Skeletal muscle tissue (tissue), 4 donors: ENCODE measurements around the gene PRUNE1. TPM values are rescaled to one million over a fixed set of nuclear protein-coding genes. Genes with fewer than 3 reads are reported as not detected.

Experiments used
- H3K27ac ChIP-seq: one replicate; pipeline ENCODE4 v1.7.0; 2013; ENCODE audit warnings: mild to moderate bottlenecking, low read depth, low read length, inconsistent platforms
- H3K27me3 ChIP-seq, 3 donors: one replicate each; pipeline ENCODE4 v1.7.0; 2013; ENCODE audit warnings: low read length in 3 of 3; ENCODE audit not compliant: control insufficient read depth in 3 of 3, insufficient read depth in 3 of 3
- H3K36me3 ChIP-seq, 3 donors: one replicate each; pipeline ENCODE4 v1.7.0; 2013; ENCODE audit warnings: low read length in 3 of 3; ENCODE audit not compliant: control insufficient read depth in 3 of 3, insufficient read depth in 3 of 3
- H3K4me1 ChIP-seq, 3 donors: one replicate each; pipeline ENCODE4 v1.7.0; 2013; ENCODE audit warnings: low read length in 3 of 3, mild to moderate bottlenecking in 3 of 3; ENCODE audit not compliant: control insufficient read depth in 3 of 3, insufficient read depth in 3 of 3
- H3K4me3 ChIP-seq, 3 donors: one replicate each; pipeline ENCODE4 v1.7.0; 2013; ENCODE audit warnings: low read length in 3 of 3
- H3K9ac ChIP-seq, 3 donors: one replicate each; pipeline ENCODE4 v1.7.0; 2013; ENCODE audit warnings: low read length in 3 of 3, mild to moderate bottlenecking in 3 of 3, moderate library complexity in 2 of 3, low read depth in 1 of 3
- H3K9me3 ChIP-seq, 3 donors: one replicate each; pipeline ENCODE4 v1.7.0; 2013; ENCODE audit warnings: low read length in 3 of 3; ENCODE audit not compliant: control insufficient read depth in 3 of 3
- total RNA-seq: library from RNA; depleted of rRNA; stranded (reverse); fragments of >200 nt; gene quantifications from one replicate; pipeline ENCODE4 v1.2.3, GENCODE V29; 2014
- donor health status: Osteomylitis.

PRUNE1 gene
- total RNA-seq, 1 donor from 2014 or later: 9.9 TPM

- Histone ChIP-seq H3K4me1 (peaks cover 14 to 27% (median 14%) of the 10 kb centered on the region in 3 donors), H3K27ac (peak overlapping the region; percentile 81), H3K9ac (peak overlapping the region; percentile 82 to 91 (median 90)), H3K27me3 (no peaks in the 10 kb centered on the region), H3K36me3 (peaks cover 7 to 26% (median 17%) of the 10 kb centered on the region in 3 donors), H3K4me3 (peak overlapping the region; percentile 92 to 94 (median 92)), H3K9me3 (no peaks in the 10 kb centered on the region)
Observed at GRCh38 chr1:151047925-151048644, 39.8 kb downstream of the PRUNE1 start.

GRCh38 chr1:151048645-151049032 lies 40.4 kb downstream of the PRUNE1 start:
- H3K9ac ChIP-seq: peak overlapping the region; percentile 82 to 91 (median 90)

GRCh38 chr1:151049458-151049857 lies 41.2 kb downstream of the PRUNE1 start:
- Histone ChIP-seq H3K4me1 (peaks cover 14 to 27% (median 14%) of the 10 kb centered on the region in 3 donors), H3K9me3 (no peaks in the 10 kb centered on the region), H3K27ac (no peak overlapping the region), H3K4me3 (no peak overlapping the region), H3K27me3 (no peaks in the 10 kb centered on the region), H3K36me3 (peaks cover 15 to 40% (median 24%) of the 10 kb centered on the region in 3 donors), H3K9ac (no peak overlapping the region)

More at GRCh38 chr1:151048645-151049032, 40.4 kb downstream of the PRUNE1 start:
- peak overlapping the region; percentile 81 for H3K27ac ChIP-seq
- peaks cover 7 to 31% (median 17%) of the 10 kb centered on the region in 3 donors for H3K36me3 ChIP-seq
- H3K4me1 ChIP-seq: peaks cover 14 to 27% (median 14%) of the 10 kb centered on the region in 3 donors
- no peaks in the 10 kb centered on the region for H3K9me3 ChIP-seq
- H3K4me3 ChIP-seq: peak overlapping the region; percentile 92 to 94 (median 92)
- no peaks in the 10 kb centered on the region for H3K27me3 ChIP-seq

GRCh38 chr1:151050051-151050688 lies 41.9 kb downstream of the PRUNE1 start:
- H3K36me3 ChIP-seq: peaks cover 21 to 46% (median 31%) of the 10 kb centered on the region in 3 donors
- no peak overlapping the region for H3K27ac ChIP-seq
- H3K9ac ChIP-seq: no peak overlapping the region
- H3K4me3 ChIP-seq: no peak overlapping the region
- peaks cover 14 to 27% (median 16%) of the 10 kb centered on the region in 3 donors for H3K4me1 ChIP-seq
- H3K9me3 ChIP-seq: no peaks in the 10 kb centered on the region
- no peaks in the 10 kb centered on the region for H3K27me3 ChIP-seq

GRCh38 chr1:151051356-151052009 lies 43.2 kb downstream of the PRUNE1 start:
- Histone ChIP-seq H3K9ac (no peak overlapping the region), H3K9me3 (no peaks in the 10 kb centered on the region), H3K36me3 (peaks cover 27 to 58% (median 40%) of the 10 kb centered on the region in 3 donors), H3K27me3 (no peaks in the 10 kb centered on the region), H3K27ac (no peak overlapping the region), H3K4me1 (peaks cover 21 to 39% (median 29%) of the 10 kb centered on the region in 3 donors), H3K4me3 (no peak overlapping the region)

- peaks cover 27 to 66% (median 40%) of the 10 kb centered on the region in 3 donors for H3K36me3 ChIP-seq
- peak overlapping the region in 1 of 3 donors; percentile 1 for H3K9ac ChIP-seq
- peaks cover 29 to 42% (median 38%) of the 10 kb centered on the region in 3 donors for H3K4me1 ChIP-seq
- H3K9me3 ChIP-seq: no peaks in the 10 kb centered on the region
- H3K27me3 ChIP-seq: no peaks in the 10 kb centered on the region
- H3K27ac ChIP-seq: peak overlapping the region; percentile 93
- no peak overlapping the region for H3K4me3 ChIP-seq
Observed at GRCh38 chr1:151054971-151055547, 46.8 kb downstream of the PRUNE1 start.

- H3K36me3 ChIP-seq: peaks cover 27 to 63% (median 40%) of the 10 kb centered on the region in 3 donors
- peak overlapping the region; percentile 93 for H3K27ac ChIP-seq
- no peak overlapping the region for H3K4me3 ChIP-seq
- peaks cover 29 to 42% (median 42%) of the 10 kb centered on the region in 3 donors for H3K4me1 ChIP-seq
- no peaks in the 10 kb centered on the region for H3K9me3 ChIP-seq
- H3K27me3 ChIP-seq: no peaks in the 10 kb centered on the region
- H3K9ac ChIP-seq: peak overlapping the region in 1 of 3 donors; percentile 1
Observed at GRCh38 chr1:151055581-151055980, 47.3 kb downstream of the PRUNE1 start.

GRCh38 chr1:151056149-151056548 lies 47.9 kb downstream of the PRUNE1 start:
- H3K4me3 ChIP-seq: peak overlapping the region in 2 of 3 donors; percentile 26 to 48
- peak overlapping the region; percentile 93 for H3K27ac ChIP-seq
- no peaks in the 10 kb centered on the region for H3K9me3 ChIP-seq
- H3K9ac ChIP-seq: peak overlapping the region; percentile 1 to 37 (median 28)
- H3K36me3 ChIP-seq: peaks cover 27 to 59% (median 40%) of the 10 kb centered on the region in 3 donors
- H3K27me3 ChIP-seq: no peaks in the 10 kb centered on the region
- H3K4me1 ChIP-seq: peaks cover 29 to 42% (median 42%) of the 10 kb centered on the region in 3 donors

- peaks cover 20 to 34% (median 23%) of the 10 kb centered on the region in 3 donors for H3K36me3 ChIP-seq
- peaks cover 29 to 42% (median 42%) of the 10 kb centered on the region in 3 donors for H3K4me1 ChIP-seq
- H3K27me3 ChIP-seq: no peaks in the 10 kb centered on the region
- no peaks in the 10 kb centered on the region for H3K9me3 ChIP-seq
- peak overlapping the region; percentile 90 to 96 (median 90) for H3K9ac ChIP-seq
- H3K27ac ChIP-seq: peak overlapping the region; percentile 93
- H3K4me3 ChIP-seq: peak overlapping the region; percentile 93 to 98 (median 94)
Observed at GRCh38 chr1:151058692-151059091, 50.4 kb downstream of the PRUNE1 start.
